Prostate gland (tissue), 2 donors: ENCODE measurements around the gene DOK4.

Experiments used
- POLR2A ChIP-seq: fragments of 450-650 bp; IDR thresholded peaks from one replicate; pipeline ENCODE4 v1.6.1; 2016; ENCODE audit warnings: antibody characterized with exemption, mild to moderate bottlenecking
- TF ChIP-seq, protein P1 (sequence below), 4 experiments: fragments of 200-600 bp in 2 of 4; fragments of 450-650 bp in 2 of 4; sonication (generic) in 2 of 4; IDR thresholded peaks; 1 replicate in 3 of 4; 2 replicates in 1 of 4; pipeline ENCODE4 v1.5.1; 2016 to 2019; ENCODE audit warnings: antibody characterized with exemption in 4 of 4, mild to moderate bottlenecking in 2 of 4, moderate library complexity in 2 of 4

DNA sequence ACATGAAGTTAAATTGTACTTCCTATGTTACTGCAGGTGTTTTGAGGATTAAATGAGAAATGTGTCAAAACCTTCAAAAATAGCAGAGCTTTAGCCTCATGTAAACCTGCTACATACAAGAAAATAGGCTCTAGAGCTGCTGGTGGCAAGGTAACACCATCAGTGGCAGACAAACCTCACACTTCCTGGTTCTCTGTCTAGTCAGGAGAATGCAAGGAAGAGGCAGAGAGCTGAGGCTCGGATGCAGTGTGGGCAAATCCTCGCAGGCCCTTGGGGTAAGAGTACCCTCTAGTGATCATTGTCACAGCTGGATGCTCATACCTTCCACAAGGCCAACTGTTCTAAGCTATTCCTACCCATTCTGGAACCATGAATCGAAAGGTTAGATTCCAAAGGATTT is 53.3 kb downstream of the DOK4 start:
- TF ChIP-seq, protein P1, sequence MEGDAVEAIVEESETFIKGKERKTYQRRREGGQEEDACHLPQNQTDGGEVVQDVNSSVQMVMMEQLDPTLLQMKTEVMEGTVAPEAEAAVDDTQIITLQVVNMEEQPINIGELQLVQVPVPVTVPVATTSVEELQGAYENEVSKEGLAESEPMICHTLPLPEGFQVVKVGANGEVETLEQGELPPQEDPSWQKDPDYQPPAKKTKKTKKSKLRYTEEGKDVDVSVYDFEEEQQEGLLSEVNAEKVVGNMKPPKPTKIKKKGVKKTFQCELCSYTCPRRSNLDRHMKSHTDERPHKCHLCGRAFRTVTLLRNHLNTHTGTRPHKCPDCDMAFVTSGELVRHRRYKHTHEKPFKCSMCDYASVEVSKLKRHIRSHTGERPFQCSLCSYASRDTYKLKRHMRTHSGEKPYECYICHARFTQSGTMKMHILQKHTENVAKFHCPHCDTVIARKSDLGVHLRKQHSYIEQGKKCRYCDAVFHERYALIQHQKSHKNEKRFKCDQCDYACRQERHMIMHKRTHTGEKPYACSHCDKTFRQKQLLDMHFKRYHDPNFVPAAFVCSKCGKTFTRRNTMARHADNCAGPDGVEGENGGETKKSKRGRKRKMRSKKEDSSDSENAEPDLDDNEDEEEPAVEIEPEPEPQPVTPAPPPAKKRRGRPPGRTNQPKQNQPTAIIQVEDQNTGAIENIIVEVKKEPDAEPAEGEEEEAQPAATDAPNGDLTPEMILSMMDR (IDR thresholded peaks at IDR 0.05), result no peak
- no peak for TF ChIP-seq POLR2A
